B cell (primary cell): Measurements from ENCODE around the gene SLIT3. TPM values are rescaled to one million over a fixed set of nuclear protein-coding genes. Genes with fewer than 3 reads are reported as not detected.

Experiments
- ATAC-seq: fragments of 200-7000 bp; cut with Tn5 transposase; one replicate; pipeline ENCODE4 v1.10.0; 2021; ENCODE audit warnings: low read depth, mild to moderate bottlenecking, moderate number of reproducible peaks, moderate library complexity
- CTCF ChIA-PET: fragments of 350-600 bp; sonication (Branson Sonifier 250); formaldehyde crosslinking; loops from one replicate; lab custom pipeline; 2021; ENCODE audit warnings: antibody characterized with exemption, inconsistent platforms; lab: Charles Lee
- POLR2A ChIA-PET: fragments of 350-600 bp; sonication (Branson Sonifier 250); formaldehyde crosslinking; loops from one replicate; lab custom pipeline; 2021; ENCODE audit warnings: antibody characterized with exemption; lab: Charles Lee
- DNase-seq: peaks from one replicate; pipeline ENCODE4 v3.0.0; 2013
- H2AFZ ChIP-seq: 2 replicates; pipeline ENCODE4 v1.6.1; 2012; ENCODE audit warnings: mild to moderate bottlenecking, low read depth, low read length; ENCODE audit not compliant: insufficient read depth, poor library complexity, severe bottlenecking
- H3K27ac ChIP-seq, 2 donors: 1 replicate in 1 of 2; 2 replicates in 1 of 2; pipeline ENCODE4 v1.5.1; 2012 to 2013; ENCODE audit warnings: low read length in 2 of 2, mild to moderate bottlenecking in 2 of 2, moderate library complexity in 1 of 2
- H3K27me3 ChIP-seq, 4 experiments: fragments of 200-600 bp in 1 of 4; sonication (generic) in 1 of 4; replicated peaks in 1 of 4; 1 replicate in 2 of 4; 2 replicates in 2 of 4; pipeline versions ENCODE4 v1.6.1 to v1.7.0; 2013 to 2016; ENCODE audit warnings: low read length in 3 of 4, mild to moderate bottlenecking in 2 of 4, mixed read lengths in 1 of 4, moderate library complexity in 1 of 4; ENCODE audit not compliant: insufficient read depth in 4 of 4, control insufficient read depth in 3 of 4; ENCODE audit errors: control extremely low read depth in 1 of 4
- H3K36me3 ChIP-seq, 2 experiments: replicated peaks in 1 of 2; 1 replicate in 1 of 2; 2 replicates in 1 of 2; pipeline versions ENCODE4 v1.6.1 to v1.7.1; 2013; ENCODE audit warnings: low read length in 1 of 2; ENCODE audit not compliant: insufficient read depth in 2 of 2, control insufficient read depth in 1 of 2; ENCODE audit errors: control extremely low read depth in 1 of 2, extremely low read depth in 1 of 2
- H3K4me1 ChIP-seq, 2 donors: fragments of 200-600 bp in 1 of 2; sonication (generic) in 1 of 2; 1 replicate in 1 of 2; 2 replicates in 1 of 2; pipeline versions ENCODE4 v1.5.1 to v1.6.1; 2013 to 2017; ENCODE audit warnings: low read length in 2 of 2; ENCODE audit not compliant: control insufficient read depth in 2 of 2, insufficient read depth in 2 of 2
- H3K4me2 ChIP-seq: replicated peaks from 2 replicates; pipeline ENCODE3; 2012; ENCODE audit warnings: mild to moderate bottlenecking, low read depth, low read length; ENCODE audit not compliant: poor library complexity, severe bottlenecking
- H3K4me3 ChIP-seq, 5 experiments: fragments of 200-600 bp in 1 of 5; sonication (generic) in 1 of 5; 1 replicate in 3 of 5; 2 replicates in 2 of 5; pipeline versions ENCODE4 v1.5.1 to v1.7.0; 2011 to 2016; ENCODE audit warnings: low read length in 4 of 5, mild to moderate bottlenecking in 4 of 5, low read depth in 2 of 5, control low read depth in 1 of 5, moderate library complexity in 1 of 5; ENCODE audit not compliant: insufficient read depth in 1 of 5; ENCODE audit errors: control extremely low read depth in 1 of 5, extremely low read depth in 1 of 5
- H3K79me2 ChIP-seq: fragments of 200-600 bp; sonication (generic); one replicate; pipeline ENCODE4 v1.6.0; 2016; ENCODE audit warnings: low read length; ENCODE audit not compliant: control insufficient read depth, insufficient read depth
- H3K9ac ChIP-seq: fragments of 200-600 bp; sonication (generic); 2 replicates; pipeline ENCODE4 v1.6.1; 2017; ENCODE audit warnings: mild to moderate bottlenecking, low read length, moderate library complexity
- H3K9me3 ChIP-seq, 3 donors: one replicate each; pipeline versions ENCODE4 v1.6.1 to v1.7.1; 2013; ENCODE audit warnings: low read length in 2 of 3; ENCODE audit not compliant: control insufficient read depth in 2 of 3, insufficient read depth in 1 of 3; ENCODE audit errors: control extremely low read depth in 1 of 3
- H4K20me1 ChIP-seq: 2 replicates; pipeline ENCODE4 v1.6.0; 2012; ENCODE audit warnings: mild to moderate bottlenecking, low read length; ENCODE audit not compliant: insufficient read depth, control insufficient read depth, poor library complexity, severe bottlenecking
- H3K27ac Mint-ChIP-seq: one replicate; pipeline ENCODE4 v1.8.0; 2021; ENCODE audit warnings: mixed read lengths
- H3K27me3 Mint-ChIP-seq: one replicate; pipeline ENCODE4 v1.8.0; 2021; ENCODE audit warnings: mixed read lengths
- H3K4me1 Mint-ChIP-seq: one replicate; pipeline ENCODE4 v1.8.0; 2021; ENCODE audit warnings: mixed read lengths
- H3K4me3 Mint-ChIP-seq: one replicate; pipeline ENCODE4 v1.8.0; 2021; ENCODE audit warnings: mixed read lengths
- H3K9me3 Mint-ChIP-seq: one replicate; pipeline ENCODE4 v1.8.0; 2022; ENCODE audit warnings: mixed read lengths; ENCODE audit not compliant: insufficient read depth
- CTCF ChIP-seq: fragments of 200-600 bp; IDR thresholded peaks from one replicate; pipeline ENCODE4 v1.8.0; 2022; ENCODE audit warnings: antibody characterized with exemption, mild to moderate bottlenecking
- EZH2 ChIP-seq: IDR thresholded peaks from 2 replicates; pipeline ENCODE4 v1.6.1; 2012; ENCODE audit warnings: borderline replicate concordance, low read depth, mild to moderate bottlenecking, moderate library complexity, low read length; ENCODE audit not compliant: insufficient read depth, poor library complexity, severe bottlenecking
- WGBS: methylation state at CpG from one replicate; pipeline ENCODE4 v1.1.5; 2013; ENCODE audit warnings: missing lambda C conversion rate; ENCODE audit not compliant: insufficient coverage; 5-methylcytosine and 5-hydroxymethylcytosine counted together
- intact Hi-C: fragments of 100-400 bp; cut with micrococcal nuclease; formaldehyde crosslinking; loops from one replicate; pipeline ENCODE4 v1.10.0; 2022
- polyA plus RNA-seq: library from polyadenylated mRNA; depleted of rRNA; stranded (reverse); fragments of >200 nt; gene quantifications from 2 replicates; pipeline ENCODE4 v1.2.3, GENCODE V29; 2012
- total RNA-seq, 2 donors: library from RNA; stranded (reverse); fragments of 120-200 nt in 1 of 2; gene quantifications; 1 replicate in 1 of 2; 2 replicates in 1 of 2; pipeline versions ENCODE4 v1.2.3 to v1.2.4, GENCODE V29; 2013 to 2022

SLIT3 gene
- total and polyA plus RNA-seq, 2 donors (not counting 1 experiment from before 2014, with no cell fraction given), result not detected

- Histone ChIP-seq H3K79me2 (no peaks in the 10 kb centered on the region), H3K4me2 (no peak overlapping the region), H3K36me3 (no peaks in the 10 kb centered on the region), H2AFZ (no peak overlapping the region), H4K20me1 (no peaks in the 10 kb centered on the region), H3K4me3 (no peak overlapping the region), H3K9me3 (no peaks in the 10 kb centered on the region), H3K9ac (no peak overlapping the region), H3K4me1 (no peaks in the 10 kb centered on the region), H3K27ac (no peak overlapping the region), H3K27me3 (no peaks in the 10 kb centered on the region)
- TF ChIP-seq EZH2 (no peak), CTCF (no peak)
- Mint-ChIP-seq H3K4me3 (no peak overlapping the region), H3K9me3 (no peaks in the 10 kb centered on the region), H3K4me1 (no peaks in the 10 kb centered on the region), H3K27ac (no peak overlapping the region), H3K27me3 (peaks cover 5% of the 10 kb centered on the region)
- WGBS, result 86% methylated on average over 6 of the region's 7 CpGs
- CTCF ChIA-PET, result no interaction called here
- POLR2A ChIA-PET, result no interaction called here
- intact Hi-C loops, result no loop called here
- ATAC-seq (no peak), DNase-seq (no peak)
Measured at GRCh38 chr5:168755548-168756093, 545.3 kb downstream of the SLIT3 start.

GRCh38 chr5:168753691-168754254, 547.2 kb downstream of the SLIT3 start:
- 87% methylated on average over 8 of the region's 11 CpGs for WGBS
- peaks cover 0 to 4% (median 0%) of the 10 kb centered on the region in 3 donors for H3K9me3 ChIP-seq
- CTCF ChIA-PET, result interaction anchor here (1.1 kb wide), 1 partner anchor 10 kb away, joined by 3 read pairs; no protein-coding TSS in a partner anchor
- DNase-seq, result no peak
- no peak overlapping the region for H3K9ac ChIP-seq
- H3K79me2 ChIP-seq, result no peaks in the 10 kb centered on the region
- H3K9me3 Mint-ChIP-seq, result no peaks in the 10 kb centered on the region
- no peaks in the 10 kb centered on the region for H3K27me3 Mint-ChIP-seq
- POLR2A ChIA-PET, result no interaction called here
- no peak overlapping the region for H3K27ac ChIP-seq
- H3K4me1 Mint-ChIP-seq, result no peaks in the 10 kb centered on the region
- intact Hi-C loops, result no loop called here
- TF ChIP-seq CTCF, result no peak
- TF ChIP-seq EZH2, result no peak
- H3K27me3 ChIP-seq, result no peaks in the 10 kb centered on the region
- no peaks in the 10 kb centered on the region for H3K4me1 ChIP-seq
- no peaks in the 10 kb centered on the region for H4K20me1 ChIP-seq
- no peak overlapping the region for H3K4me3 ChIP-seq
- H3K36me3 ChIP-seq, result no peaks in the 10 kb centered on the region
- no peak overlapping the region for H2AFZ ChIP-seq
- ATAC-seq, result no peak
- H3K27ac Mint-ChIP-seq, result no peak overlapping the region
- H3K4me3 Mint-ChIP-seq, result no peak overlapping the region
- H3K4me2 ChIP-seq, result no peak overlapping the region
